SH-SY5Y (cell line): ENCODE results near the gene GYG1.

Experiments
- GATA2 ChIP-seq: IDR thresholded peaks from 2 replicates; pipeline ENCODE4 v1.6.1; 2011; ENCODE audit warnings: mild to moderate bottlenecking, low read depth, low read length
- GATA3 ChIP-seq: IDR thresholded peaks from 2 replicates; pipeline ENCODE4 v1.6.1; 2011; ENCODE audit warnings: low read depth, mild to moderate bottlenecking, low read length, moderate library complexity

The GYG1 gene

DNA sequence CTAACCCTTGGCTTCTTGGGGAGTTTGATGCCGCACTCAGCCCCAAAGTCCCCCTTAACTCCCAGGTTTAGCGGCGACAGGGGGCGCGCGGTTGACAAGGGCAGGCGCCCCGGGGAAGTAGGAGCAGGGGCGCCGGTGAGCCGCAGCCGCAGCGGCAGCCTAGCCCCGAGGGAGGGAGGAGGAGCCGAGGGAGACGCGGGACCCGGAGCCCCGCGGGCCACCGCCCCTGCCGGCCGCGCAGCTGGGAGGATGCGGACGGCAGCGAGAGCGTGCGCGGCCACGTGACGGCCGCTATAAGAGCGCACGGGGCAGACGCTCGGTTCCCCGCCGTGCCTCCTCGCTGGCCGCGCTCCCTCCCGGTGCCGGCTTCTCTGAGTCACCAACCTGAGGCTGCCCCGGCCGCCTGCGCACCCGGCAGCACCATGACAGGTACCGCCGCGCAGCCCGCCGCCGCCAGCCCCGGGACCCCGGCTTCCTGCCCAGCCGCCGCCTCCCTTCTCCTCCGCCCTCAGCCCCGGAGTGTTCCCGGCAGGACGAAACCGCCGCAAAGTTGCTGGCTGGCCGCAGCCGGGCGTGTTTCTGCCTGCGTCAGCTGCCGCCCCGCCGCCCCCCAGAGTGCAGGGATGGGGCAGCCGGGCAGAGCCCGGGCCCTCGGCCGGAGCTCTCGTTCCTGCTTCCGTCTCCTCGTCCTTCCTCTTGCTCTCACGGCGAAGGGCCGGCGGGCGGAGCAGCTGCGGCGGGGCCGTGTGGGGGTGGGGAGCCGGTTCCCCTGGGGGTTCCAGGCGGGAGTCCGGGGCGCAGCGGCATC lies at the start of gene GYG1:
Gene GYG1, plus strand, starts transcription at position 322 of the 808 bp plus-strand sequence. Its CDS starts 101 bp downstream, at position 423.
- TF ChIP-seq GATA3 (no peak), GATA2 (no peak)

- TF ChIP-seq GATA2 = no peak
- TF ChIP-seq GATA3 = no peak
These were observed 47.7 kb upstream of the GYG1 start for GRCh38 chr3:148943506-148944205.

- TF ChIP-seq GATA3 (no peak), GATA2 (no peak)
These were observed 46.2 kb upstream of the GYG1 start for GRCh38 chr3:148945116-148945515.

GRCh38 chr3:148948913-148949657 lies 42.3 kb upstream of the GYG1 start:
- TF ChIP-seq GATA2 (no peak), GATA3 (no peak)

GRCh38 chr3:148950806-148951205 lies 40.5 kb upstream of the GYG1 start:
- TF ChIP-seq GATA2 (no peak), GATA3 (no peak)

DNA sequence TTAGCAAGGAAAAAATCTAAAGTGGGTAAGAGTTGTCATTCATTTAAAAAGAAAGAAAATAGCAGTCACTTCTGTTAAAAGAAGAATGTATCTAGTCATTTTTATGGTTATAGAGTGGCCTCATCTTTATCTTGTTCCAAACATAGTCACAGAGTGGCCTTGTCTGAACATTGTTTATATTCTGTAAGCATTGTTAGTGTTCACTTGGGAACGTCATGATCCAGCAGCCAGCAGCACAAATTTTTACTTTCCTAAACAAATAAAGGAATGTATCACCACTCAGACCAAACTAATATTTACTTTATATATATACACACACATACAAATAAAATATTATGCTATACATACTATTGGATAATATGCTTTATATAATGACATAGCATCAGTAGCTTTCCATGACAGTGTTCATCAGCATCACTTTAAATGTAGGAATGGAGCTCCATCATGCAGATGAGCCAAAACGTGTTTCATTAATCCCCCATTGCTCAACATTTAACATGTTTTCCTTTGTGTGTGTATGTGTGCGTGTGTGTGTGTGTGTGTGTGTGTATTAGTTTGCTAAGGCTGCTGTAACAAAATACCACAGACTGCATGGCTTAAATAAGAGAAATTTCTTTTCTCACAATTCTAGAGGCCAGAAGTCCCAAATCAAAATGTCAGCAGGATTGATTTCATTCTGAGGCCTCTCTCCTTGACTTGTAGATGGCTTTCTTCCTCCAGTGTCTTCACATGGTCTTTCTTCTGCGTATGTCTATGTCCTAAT lies 39.6 kb upstream of the GYG1 start:
- TF ChIP-seq GATA2 (no peak), GATA3 (no peak)

DNA sequence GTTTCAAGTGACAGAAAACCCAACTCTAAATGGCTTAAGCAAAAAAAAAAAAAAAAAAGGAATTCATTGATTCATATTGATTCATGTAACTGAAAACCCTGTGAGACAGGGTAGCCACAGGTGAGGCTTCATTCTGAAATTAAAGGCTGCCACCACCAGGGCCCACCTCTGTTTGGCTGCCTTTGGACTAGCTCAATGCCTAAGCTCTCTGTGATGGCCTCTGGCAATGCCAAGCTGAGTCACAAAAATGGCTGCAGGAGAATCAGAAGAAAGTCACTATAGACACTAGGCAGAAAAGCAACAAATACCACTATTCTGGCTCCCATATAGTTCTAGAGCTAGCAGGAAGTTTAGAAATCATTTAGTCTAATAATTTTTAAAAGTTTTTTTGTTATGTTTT lies 38.2 kb upstream of the GYG1 start:
- TF ChIP-seq GATA3 (no peak), GATA2 (no peak)

DNA sequence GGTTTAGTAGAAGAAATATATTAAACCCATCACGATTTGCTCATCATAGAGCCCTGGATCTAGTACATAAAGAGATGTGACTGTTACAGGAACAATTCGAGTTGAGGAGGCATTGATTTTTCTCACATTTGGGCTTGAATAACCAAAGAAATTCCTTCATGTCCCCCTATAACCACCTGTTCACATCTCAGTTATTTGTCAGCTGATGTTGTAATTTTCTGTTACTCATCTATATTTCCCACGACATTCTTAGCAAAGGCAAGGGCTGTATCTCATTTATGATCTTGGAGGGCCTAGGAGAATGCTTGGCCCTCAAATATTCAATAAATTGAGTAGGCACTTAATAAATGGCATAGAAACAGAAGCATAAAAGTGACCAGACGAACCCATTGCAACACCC lies 36.4 kb upstream of the GYG1 start:
- TF ChIP-seq GATA3 (no peak), GATA2 (no peak)

GRCh38 chr3:148955544-148956346 lies 35.6 kb upstream of the GYG1 start:
- TF ChIP-seq GATA2 (no peak), GATA3 (no peak)

GRCh38 chr3:148957586-148957985 lies 33.8 kb upstream of the GYG1 start:
- TF ChIP-seq GATA2 (no peak), GATA3 (no peak)

DNA sequence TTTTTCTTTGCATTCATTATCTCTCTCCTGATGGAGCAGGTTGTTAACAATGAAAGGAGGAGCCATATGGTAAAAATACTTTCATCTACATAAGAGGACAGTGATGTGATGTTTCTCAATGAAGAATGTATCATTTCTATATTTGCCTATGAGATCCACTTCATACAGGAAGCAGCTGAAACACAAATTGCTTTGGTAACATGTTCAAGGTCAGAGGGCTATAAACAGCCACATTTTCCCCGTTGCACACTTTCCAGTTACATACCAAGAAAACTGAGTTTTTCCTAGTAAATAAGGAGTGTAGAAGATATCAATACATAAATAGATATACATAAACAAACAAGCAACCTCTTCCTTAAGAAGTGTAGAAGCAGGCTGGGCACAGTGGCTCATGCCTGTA lies 32.6 kb upstream of the GYG1 start:
- TF ChIP-seq GATA2 (no peak), GATA3 (no peak)

- no peak for TF ChIP-seq GATA2
- TF ChIP-seq GATA3 = no peak
These were observed 28.8 kb upstream of the GYG1 start for GRCh38 chr3:148962513-148962912.

GRCh38 chr3:148964809-148965208 lies 26.5 kb upstream of the GYG1 start:
- TF ChIP-seq GATA2 (no peak), GATA3 (no peak)

GRCh38 chr3:148968321-148968720 lies 23.0 kb upstream of the GYG1 start:
- TF ChIP-seq GATA3 (no peak), GATA2 (no peak)
